Islet of Langerhans (tissue), 1 donor: ENCODE data around the gene ARHGEF4.

Experiments
- FAIRE-seq: peaks from one replicate; lab custom pipeline; 2011; peaks lifted over from hg19 to GRCh38; lab: Jason Lieb, UNC

Gene ARHGEF4

DNA sequence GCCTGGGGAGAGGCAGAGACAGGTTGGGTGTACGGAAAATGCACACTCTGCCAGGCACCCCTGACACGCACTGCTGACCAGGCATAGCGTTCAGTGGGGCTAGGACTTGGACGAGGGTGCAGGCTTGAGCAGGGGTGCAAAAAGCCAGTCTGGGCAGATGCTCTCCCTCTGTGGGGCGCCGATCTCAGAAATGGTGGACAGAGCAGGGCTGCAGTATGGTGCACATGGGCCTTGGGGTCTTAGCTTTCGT lies 1.0 kb upstream of the ARHGEF4 start:
- FAIRE-seq, result no peak

GRCh38 chr2:130837175-130837810 lies 579 bp downstream of the ARHGEF4 start:
- FAIRE-seq, result no peak

GRCh38 chr2:130837811-130838565 lies 1.3 kb downstream of the ARHGEF4 start:
- FAIRE-seq, result no peak

GRCh38 chr2:130839011-130839780 lies 2.5 kb downstream of the ARHGEF4 start:
- FAIRE-seq, result no peak

DNA sequence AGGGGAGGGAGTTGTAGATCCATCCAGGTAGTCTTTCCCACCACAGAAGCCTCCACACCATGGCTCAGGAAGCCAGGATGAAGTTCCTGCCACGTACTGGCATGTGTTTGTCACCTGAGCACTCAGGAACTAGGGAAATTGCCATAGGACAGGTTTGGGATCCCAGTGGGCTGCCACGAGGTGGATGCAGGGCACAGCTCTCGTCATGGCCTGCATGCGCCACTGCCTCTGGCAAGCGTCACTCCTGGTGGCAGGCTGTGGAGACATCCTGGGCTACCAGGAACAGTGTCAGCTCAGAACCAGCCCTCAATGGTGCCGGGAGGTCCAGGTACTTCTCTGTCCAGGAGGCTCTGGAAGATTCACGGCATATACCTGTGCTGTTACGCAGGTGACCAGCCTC lies 3.8 kb downstream of the ARHGEF4 start:
- FAIRE-seq, result no peak

DNA sequence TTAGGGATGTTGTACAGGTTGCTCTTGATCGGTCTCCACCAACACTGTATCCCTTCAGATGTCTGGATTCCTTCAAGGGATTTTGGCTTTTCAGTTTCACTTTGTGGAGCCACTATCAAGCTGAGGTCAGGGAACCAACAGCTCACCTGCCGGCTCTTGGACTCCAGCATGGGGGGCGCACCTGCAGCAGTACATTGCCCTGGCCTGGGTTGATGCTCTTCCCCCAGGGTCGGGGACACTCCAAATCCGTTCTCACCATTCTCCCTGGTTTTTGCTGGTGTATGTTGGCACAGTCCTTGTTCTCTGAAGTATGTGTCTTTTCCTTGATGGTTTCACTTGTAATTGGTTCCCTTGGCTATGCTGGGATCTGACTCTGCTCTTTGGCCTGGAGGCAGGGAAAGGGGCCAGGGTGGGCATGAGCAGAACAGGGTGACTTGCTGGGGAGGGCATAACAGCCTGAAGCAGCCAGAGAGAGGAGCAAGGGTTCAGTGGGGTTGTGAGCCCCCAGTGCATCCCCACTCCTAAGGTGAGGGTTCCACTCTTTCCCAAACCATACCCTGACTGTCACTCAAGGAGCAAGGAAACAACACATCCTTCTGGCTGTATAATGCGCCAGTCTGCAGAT lies 5.1 kb downstream of the ARHGEF4 start:
- no peak for FAIRE-seq

DNA sequence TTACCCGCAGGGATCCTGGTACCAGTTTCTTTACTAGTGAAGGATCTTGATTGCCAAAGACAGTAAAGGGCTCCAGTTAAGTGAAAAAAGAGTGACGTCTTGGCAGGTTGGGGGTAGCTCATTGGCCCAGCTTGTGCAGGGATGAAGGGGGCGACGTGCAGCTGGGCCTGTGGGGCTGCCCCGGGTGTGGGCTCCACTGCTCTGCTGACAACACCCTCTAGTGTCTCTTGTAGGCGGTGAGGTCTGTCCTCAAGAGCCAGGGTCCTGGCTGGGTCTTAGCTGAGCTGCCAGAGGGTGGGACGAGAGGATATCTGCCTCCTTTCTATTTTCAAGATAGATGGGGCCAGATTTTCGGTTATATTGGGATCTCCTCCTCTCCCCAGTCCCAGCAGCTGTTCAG lies 6.1 kb downstream of the ARHGEF4 start:
- FAIRE-seq, result no peak

GRCh38 chr2:130843321-130843985 lies 6.7 kb downstream of the ARHGEF4 start:
- no peak for FAIRE-seq

- no peak for FAIRE-seq
Observed at GRCh38 chr2:130844161-130844560, 7.4 kb downstream of the ARHGEF4 start.

DNA sequence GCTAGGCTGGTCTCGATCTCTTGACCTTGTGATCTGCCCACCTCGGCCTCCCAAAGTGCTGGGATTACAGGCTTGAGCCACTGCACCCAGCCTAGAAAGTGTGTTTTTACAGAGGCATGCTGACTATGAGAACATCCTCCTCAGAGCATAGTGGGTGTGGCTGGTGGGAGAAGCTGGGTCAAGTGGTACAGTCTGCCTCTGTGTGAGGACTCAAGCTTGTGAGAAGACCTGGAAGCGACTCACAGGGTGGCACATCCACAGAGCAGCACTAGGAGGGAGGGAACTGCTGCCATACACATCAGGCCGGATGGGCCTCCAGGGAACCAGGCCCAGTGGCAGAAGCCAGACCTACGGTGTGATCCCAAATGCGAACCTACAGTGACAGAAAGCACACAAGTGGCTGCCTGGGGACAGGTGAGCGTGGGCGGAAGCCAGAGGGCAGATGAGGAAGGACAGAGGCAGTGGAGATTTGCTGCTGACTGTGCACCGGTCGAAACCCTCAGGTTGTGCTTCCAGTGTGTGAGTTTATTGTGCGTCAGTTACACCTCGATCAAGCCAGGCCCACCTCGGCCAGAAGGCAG lies 8.9 kb downstream of the ARHGEF4 start:
- FAIRE-seq, result no peak

GRCh38 chr2:130846233-130846632 lies 9.5 kb downstream of the ARHGEF4 start:
- no peak for FAIRE-seq

- no peak for FAIRE-seq
Observed at GRCh38 chr2:130846686-130847375, 10.1 kb downstream of the ARHGEF4 start.

GRCh38 chr2:130847776-130848525 lies 11.2 kb downstream of the ARHGEF4 start:
- no peak for FAIRE-seq

DNA sequence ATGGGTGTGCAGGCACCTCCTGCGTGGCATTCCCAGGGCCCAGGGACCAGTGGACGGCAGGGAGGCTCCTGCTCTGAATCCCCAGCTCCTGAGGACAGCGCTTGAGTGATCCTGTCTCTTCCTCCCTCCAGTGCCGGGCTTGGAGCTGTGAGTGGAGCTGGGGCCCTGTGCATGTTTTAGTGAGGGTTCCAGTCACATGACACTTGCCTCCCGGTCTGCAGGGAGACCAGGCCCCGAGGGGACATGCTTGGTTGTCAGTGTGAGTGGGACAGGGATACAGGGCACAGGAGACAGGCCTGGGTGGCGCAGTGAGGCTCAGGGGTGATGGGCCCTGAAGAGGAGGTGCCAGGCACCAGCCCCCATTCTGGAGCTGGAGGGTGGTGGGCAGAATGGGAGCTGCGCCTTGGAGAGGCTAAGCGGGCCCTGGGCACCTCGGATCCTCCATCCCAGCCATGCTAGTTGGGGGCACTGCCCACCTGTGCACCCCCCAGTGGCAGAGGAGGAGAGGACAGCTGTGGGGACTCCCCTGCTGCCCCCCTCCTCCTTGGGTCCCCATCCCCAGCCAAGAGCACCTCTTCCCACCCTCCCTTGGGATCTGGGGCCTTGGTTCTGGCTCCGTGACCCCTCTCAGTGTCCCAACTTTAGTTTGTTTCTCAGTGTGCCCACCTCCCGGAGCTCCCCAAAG lies 12.0 kb downstream of the ARHGEF4 start:
- no peak for FAIRE-seq

GRCh38 chr2:130849896-130850787 lies 13.4 kb downstream of the ARHGEF4 start:
- FAIRE-seq, result no peak

- FAIRE-seq, result no peak
Observed at GRCh38 chr2:130850788-130851623, 14.3 kb downstream of the ARHGEF4 start.

DNA sequence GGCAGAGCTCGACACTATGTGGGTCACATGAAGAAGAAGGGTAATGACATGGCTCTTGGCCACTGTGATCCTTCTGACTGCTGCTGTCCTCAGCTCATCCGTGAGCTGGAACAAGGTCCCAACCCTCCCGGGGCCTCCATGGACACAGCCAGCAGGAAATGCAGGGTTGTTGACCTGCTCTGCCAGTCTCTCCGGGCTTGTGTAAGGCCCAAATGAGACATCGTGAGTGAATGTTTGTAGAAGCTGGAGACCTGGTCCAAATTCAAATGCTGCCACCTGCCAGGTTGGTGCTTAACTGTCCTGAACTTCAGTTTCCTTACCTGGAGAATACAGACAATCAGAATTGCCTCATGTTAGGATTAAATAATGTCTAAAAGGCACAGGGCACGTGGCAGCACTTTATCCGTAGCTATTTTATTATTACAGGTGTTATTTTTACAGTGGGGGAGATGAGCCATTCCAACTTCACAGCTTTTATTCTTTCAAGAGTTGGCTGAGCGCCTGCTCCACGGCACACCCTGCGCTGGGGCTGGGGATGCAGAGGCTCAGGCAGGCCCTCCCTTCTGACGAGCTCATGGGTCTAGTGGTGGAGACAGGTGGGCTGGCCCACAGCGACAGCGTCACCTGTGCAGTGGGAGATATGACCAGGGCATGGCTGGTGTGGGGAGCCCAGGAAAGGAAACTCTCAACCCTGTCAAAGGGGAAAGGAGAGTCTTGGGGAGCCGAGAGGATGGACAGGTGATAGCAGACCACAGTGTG lies 15.1 kb downstream of the ARHGEF4 start:
- FAIRE-seq, result no peak
